Effector memory CD4-positive, alpha-beta T cell (primary cell): ENCODE measurements around the gene TRIP11.

Source experiments
- DNase-seq, 3 donors: peaks; one replicate each; pipeline ENCODE4 v3.0.0-alpha.2; 2020
- H3K27ac ChIP-seq: 2 replicates; pipeline ENCODE4 v1.7.0; 2013; ENCODE audit warnings: mild to moderate bottlenecking, low read length, moderate library complexity; ENCODE audit not compliant: insufficient read depth, poor library complexity, severe bottlenecking
- H3K27me3 ChIP-seq: replicated peaks from 2 replicates; pipeline ENCODE4 v1.7.0; 2013; ENCODE audit warnings: mild to moderate bottlenecking, low read length; ENCODE audit not compliant: insufficient read depth, control insufficient read depth, poor library complexity, severe bottlenecking
- H3K36me3 ChIP-seq: 2 replicates; pipeline ENCODE4 v1.7.0; 2013; ENCODE audit warnings: mild to moderate bottlenecking, low read length, moderate library complexity; ENCODE audit not compliant: control insufficient read depth, insufficient read depth
- H3K4me1 ChIP-seq: 2 replicates; pipeline ENCODE4 v1.7.0; 2013; ENCODE audit warnings: low read length, mild to moderate bottlenecking; ENCODE audit not compliant: control insufficient read depth, insufficient read depth, poor library complexity, severe bottlenecking
- H3K4me3 ChIP-seq: 2 replicates; pipeline ENCODE4 v1.7.0; 2013; ENCODE audit warnings: low read length, low read depth, mild to moderate bottlenecking; ENCODE audit not compliant: insufficient read depth, poor library complexity, severe bottlenecking
- H3K9me3 ChIP-seq: 2 replicates; pipeline ENCODE4 v1.7.0; 2013; ENCODE audit warnings: mild to moderate bottlenecking, low read length, moderate library complexity; ENCODE audit not compliant: control insufficient read depth

Gene TRIP11

GRCh38 chr14:91985008-91985407, 54.9 kb downstream of the TRIP11 start:
- peaks cover 33% of the 10 kb centered on the region for H3K36me3 ChIP-seq
- no peaks in the 10 kb centered on the region for H3K27me3 ChIP-seq
- DNase-seq, result no peak
- no peaks in the 10 kb centered on the region for H3K9me3 ChIP-seq
- no peak overlapping the region for H3K4me3 ChIP-seq
- H3K4me1 ChIP-seq, result no peaks in the 10 kb centered on the region
- no peak overlapping the region for H3K27ac ChIP-seq

DNA sequence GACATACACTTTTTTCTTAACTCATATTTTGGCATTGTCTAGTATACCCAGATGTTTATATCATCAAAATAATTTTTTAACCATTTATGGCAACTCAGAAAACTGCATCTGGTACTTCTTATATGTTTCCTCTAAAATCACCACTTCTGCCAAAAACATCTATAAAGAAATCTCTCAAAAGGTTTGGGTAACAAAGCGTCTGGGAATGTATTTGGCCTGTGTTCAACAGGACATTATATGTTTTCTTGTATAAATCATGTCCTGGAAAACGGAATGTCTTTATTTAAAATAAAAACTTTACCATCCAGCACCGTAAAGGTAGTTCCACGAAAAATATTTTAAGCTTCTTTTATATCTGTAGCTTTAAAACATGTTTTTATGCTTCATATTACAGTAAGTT, 56.3 kb downstream of the TRIP11 start:
- H3K27me3 ChIP-seq, result no peaks in the 10 kb centered on the region
- no peak overlapping the region for H3K4me3 ChIP-seq
- no peaks in the 10 kb centered on the region for H3K9me3 ChIP-seq
- DNase-seq, result no peak
- H3K27ac ChIP-seq, result no peak overlapping the region
- peaks cover 29% of the 10 kb centered on the region for H3K36me3 ChIP-seq
- H3K4me1 ChIP-seq, result no peaks in the 10 kb centered on the region

DNA sequence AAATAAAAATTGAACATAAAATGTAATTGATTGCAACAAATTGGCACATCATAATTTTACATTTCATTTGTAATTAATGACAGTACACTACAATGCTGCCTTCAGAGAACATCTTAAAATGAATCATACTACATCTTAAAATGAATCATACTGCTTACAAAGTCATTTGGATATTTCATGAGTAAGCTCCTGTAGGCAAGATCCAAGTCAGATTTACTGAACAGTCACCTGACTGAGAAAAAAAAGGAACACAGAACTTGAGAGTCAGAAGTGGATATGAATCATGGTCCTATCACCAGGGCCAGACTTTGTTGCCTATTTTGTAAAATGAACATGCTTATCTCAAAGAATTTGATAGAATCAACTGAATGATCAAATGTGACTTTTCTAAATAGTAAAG, 59.7 kb downstream of the TRIP11 start:
- no peak for DNase-seq
- no peaks in the 10 kb centered on the region for H3K27me3 ChIP-seq
- no peak overlapping the region for H3K27ac ChIP-seq
- peaks cover 9% of the 10 kb centered on the region for H3K36me3 ChIP-seq
- H3K9me3 ChIP-seq, result no peaks in the 10 kb centered on the region
- no peak overlapping the region for H3K4me3 ChIP-seq
- H3K4me1 ChIP-seq, result no peaks in the 10 kb centered on the region

- H3K4me1 ChIP-seq, result no peaks in the 10 kb centered on the region
- H3K36me3 ChIP-seq, result peaks cover 7% of the 10 kb centered on the region
- no peaks in the 10 kb centered on the region for H3K9me3 ChIP-seq
- H3K27ac ChIP-seq, result no peak overlapping the region
- no peak for DNase-seq
- H3K4me3 ChIP-seq, result no peak overlapping the region
- H3K27me3 ChIP-seq, result no peaks in the 10 kb centered on the region
Observed at GRCh38 chr14:91977884-91978283, 62.0 kb downstream of the TRIP11 start.

- H3K4me1 ChIP-seq, result no peaks in the 10 kb centered on the region
- H3K27me3 ChIP-seq, result no peaks in the 10 kb centered on the region
- H3K27ac ChIP-seq, result no peak overlapping the region
- H3K36me3 ChIP-seq, result peaks cover 20% of the 10 kb centered on the region
- H3K4me3 ChIP-seq, result no peak overlapping the region
- no peaks in the 10 kb centered on the region for H3K9me3 ChIP-seq
- DNase-seq, result no peak
Observed at GRCh38 chr14:91975763-91976162, 64.1 kb downstream of the TRIP11 start.

- peaks cover 20% of the 10 kb centered on the region for H3K36me3 ChIP-seq
- DNase-seq, result no peak
- H3K27me3 ChIP-seq, result no peaks in the 10 kb centered on the region
- H3K4me1 ChIP-seq, result no peaks in the 10 kb centered on the region
- H3K9me3 ChIP-seq, result no peaks in the 10 kb centered on the region
- H3K4me3 ChIP-seq, result no peak overlapping the region
- no peak overlapping the region for H3K27ac ChIP-seq
Observed at GRCh38 chr14:91971188-91971778, 68.6 kb downstream of the TRIP11 start.

- Histone ChIP-seq H3K27ac (no peak overlapping the region), H3K9me3 (no peaks in the 10 kb centered on the region), H3K36me3 (peaks cover 13% of the 10 kb centered on the region), H3K27me3 (no peaks in the 10 kb centered on the region), H3K4me3 (no peak overlapping the region), H3K4me1 (no peaks in the 10 kb centered on the region)
- peak in 2 of 3 donors; percentile 6 to 13 for DNase-seq
Observed at GRCh38 chr14:91968280-91968679, 71.6 kb downstream of the TRIP11 start.

- DNase-seq, result no peak
- Histone ChIP-seq H3K4me1 (no peaks in the 10 kb centered on the region), H3K9me3 (no peaks in the 10 kb centered on the region), H3K4me3 (no peak overlapping the region), H3K36me3 (no peaks in the 10 kb centered on the region), H3K27me3 (no peaks in the 10 kb centered on the region), H3K27ac (no peak overlapping the region)
Observed at GRCh38 chr14:91964724-91965123, 75.1 kb downstream of the TRIP11 start.

DNA sequence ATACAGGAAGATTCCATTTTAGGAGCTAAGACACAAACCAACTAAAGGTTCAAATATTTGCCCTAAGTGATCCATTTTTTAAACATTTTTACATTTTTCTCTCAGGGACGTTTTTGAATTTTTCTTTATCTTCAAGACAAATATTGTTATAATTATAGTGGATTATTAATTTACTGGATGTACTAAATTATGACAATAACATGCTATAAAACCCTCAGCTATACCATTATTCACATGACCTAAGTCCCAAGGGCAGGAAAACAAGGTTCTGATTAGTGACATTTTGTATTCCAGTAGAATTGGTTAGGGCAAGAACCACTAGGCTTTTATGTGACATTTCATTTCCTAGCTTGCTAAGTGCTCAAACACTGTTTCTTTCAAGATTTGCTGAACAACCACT, 75.8 kb downstream of the TRIP11 start:
- Histone ChIP-seq H3K27ac (no peak overlapping the region), H3K4me3 (no peak overlapping the region), H3K9me3 (no peaks in the 10 kb centered on the region), H3K4me1 (no peaks in the 10 kb centered on the region), H3K27me3 (no peaks in the 10 kb centered on the region), H3K36me3 (no peaks in the 10 kb centered on the region)
- DNase-seq, result no peak

DNA sequence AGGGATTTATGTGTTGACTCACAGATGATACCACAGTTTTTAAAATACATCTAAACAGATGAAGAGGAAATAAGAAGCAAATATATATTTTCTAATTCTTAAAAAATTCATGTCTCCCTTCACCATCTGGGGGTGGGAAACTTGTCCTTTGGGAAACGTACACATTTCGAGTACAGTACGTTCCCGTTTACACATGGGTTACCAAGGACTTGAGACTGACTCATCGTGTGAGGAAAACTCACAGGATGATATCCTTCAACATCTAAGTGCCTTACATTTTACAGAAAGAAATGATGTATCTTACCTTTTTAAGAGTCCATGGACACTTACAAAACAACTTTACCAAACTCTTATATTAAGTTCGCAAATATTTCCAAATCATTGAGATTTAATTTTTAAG, 76.4 kb downstream of the TRIP11 start:
- DNase-seq, result no peak

More for the DNA sequence above, 76.4 kb downstream of the TRIP11 start:
- Histone ChIP-seq H3K27me3 (no peaks in the 10 kb centered on the region), H3K27ac (no peak overlapping the region), H3K9me3 (no peaks in the 10 kb centered on the region), H3K4me1 (no peaks in the 10 kb centered on the region), H3K36me3 (no peaks in the 10 kb centered on the region), H3K4me3 (no peak overlapping the region)
